SK-N-SH (cell line): ENCODE measurements around the gene GALT. TPM values are rescaled to one million over a fixed set of nuclear protein-coding genes. Genes with fewer than 3 reads are reported as not detected.
A peak's percentile ranks its signal among the peaks of the same experiment; 100 is the strongest.

ENCODE experiments used
- CTCF ChIA-PET: fragments of 300-600, 350-600 bp; formaldehyde crosslinking; extraction: SDS; loops from one replicate; lab custom pipeline; 2021; lab: Yijun Ruan, JAX
- POLR2A ChIA-PET: fragments of 350-600 bp; sonication (Branson Sonifier 250); formaldehyde crosslinking; extraction: SDS; loops from one replicate; lab custom pipeline; 2020; ENCODE audit warnings: antibody characterized with exemption, inconsistent platforms; lab: Yijun Ruan, JAX
- DNase-seq: peaks from one replicate; pipeline ENCODE4 v3.0.0; 2012
- H2AFZ ChIP-seq: fragments of 200-600 bp; sonication (generic); 2 replicates; pipeline ENCODE4 v1.8.1; 2016; ENCODE audit warnings: antibody characterized with exemption, mild to moderate bottlenecking, low read depth
- H3F3A ChIP-seq: fragments of 200-600 bp; sonication (generic); replicated peaks from 2 replicates; pipeline ENCODE3; 2016; ENCODE audit warnings: antibody characterized with exemption, mild to moderate bottlenecking; ENCODE audit not compliant: insufficient read depth
- H3K27ac ChIP-seq, 2 experiments: fragments of 200-500 bp in 1 of 2; fragments of 200-600 bp in 1 of 2; sonication (Bioruptor generic) in 1 of 2; sonication (generic), shearing (Covaris generic) in 1 of 2; 2 replicates each; pipeline versions ENCODE4 v1.5.1 to v1.6.1; 2014 to 2016; ENCODE audit warnings: low read depth in 2 of 2, inconsistent platforms in 1 of 2, low read length in 1 of 2, mild to moderate bottlenecking in 1 of 2, mixed read lengths in 1 of 2
- H3K27me3 ChIP-seq: fragments of 200-600 bp; sonication (generic), shearing (Covaris generic); 2 replicates; pipeline ENCODE4 v1.6.1; 2016; ENCODE audit warnings: mixed run types; ENCODE audit not compliant: insufficient read depth
- H3K36me3 ChIP-seq, 2 experiments: fragments of 200-500 bp in 1 of 2; fragments of 200-600 bp in 1 of 2; sonication (Bioruptor generic) in 1 of 2; sonication (generic) in 1 of 2; replicated peaks in 1 of 2; 2 replicates each; pipeline versions ENCODE3 to v1.5.1; 2014 to 2016; ENCODE audit warnings: low read length in 1 of 2, mild to moderate bottlenecking in 1 of 2; ENCODE audit not compliant: insufficient read depth in 2 of 2, control insufficient read depth in 1 of 2
- H3K4me1 ChIP-seq, 2 experiments: fragments of 200-500 bp in 1 of 2; fragments of 200-600 bp in 1 of 2; sonication (Bioruptor generic) in 1 of 2; sonication (generic), shearing (Covaris generic) in 1 of 2; 2 replicates each; pipeline versions ENCODE4 v1.5.1 to v1.6.1; 2014 to 2016; ENCODE audit warnings: low read depth in 1 of 2, low read length in 1 of 2, mixed run types in 1 of 2; ENCODE audit not compliant: insufficient read depth in 2 of 2, control insufficient read depth in 1 of 2
- H3K4me2 ChIP-seq: fragments of 200-600 bp; sonication (generic), shearing (Covaris generic); 2 replicates; pipeline ENCODE4 v1.6.1; 2017; ENCODE audit warnings: mixed run types
- H3K4me3 ChIP-seq, 2 experiments: fragments of 200-500 bp in 1 of 2; fragments of 200-600 bp in 1 of 2; sonication (Bioruptor generic) in 1 of 2; sonication (generic), shearing (Covaris generic) in 1 of 2; 2 replicates each; pipeline versions ENCODE4 v1.5.1 to v1.8.1; 2014 to 2016; ENCODE audit warnings: low read depth in 2 of 2, inconsistent platforms in 1 of 2, low read length in 1 of 2, mild to moderate bottlenecking in 1 of 2, mixed read lengths in 1 of 2, moderate library complexity in 1 of 2
- H3K79me2 ChIP-seq: fragments of 200-600 bp; sonication (generic); 2 replicates; pipeline ENCODE4 v1.8.1; 2017; ENCODE audit warnings: mild to moderate bottlenecking; ENCODE audit not compliant: insufficient read depth
- H3K9ac ChIP-seq: fragments of 200-600 bp; sonication (generic); 2 replicates; pipeline ENCODE4 v1.6.1; 2017; ENCODE audit warnings: mixed run types
- H3K9me2 ChIP-seq: fragments of 200-600 bp; sonication (generic); 2 replicates; pipeline ENCODE4 v1.6.1; 2017; ENCODE audit warnings: mixed run types
- H3K9me3 ChIP-seq: fragments of 200-600 bp; sonication (generic); 2 replicates; pipeline ENCODE4 v1.6.1; 2017; ENCODE audit warnings: mixed run types, mild to moderate bottlenecking, moderate library complexity
- H4K20me1 ChIP-seq: fragments of 200-600 bp; sonication (generic); 2 replicates; pipeline ENCODE4 v1.6.1; 2017; ENCODE audit warnings: mild to moderate bottlenecking, mixed run types; ENCODE audit not compliant: insufficient read depth
- CTCF ChIP-seq: fragments of 200-600 bp; sonication (generic); IDR thresholded peaks from 2 replicates; pipeline ENCODE4 v1.6.1; 2017; ENCODE audit warnings: antibody characterized with exemption, mild to moderate bottlenecking, moderate library complexity
- EZH2phosphoT487 ChIP-seq: fragments of 200-600 bp; sonication (generic); IDR thresholded peaks from 2 replicates; pipeline ENCODE4 v1.6.1; 2017; ENCODE audit warnings: low read depth, mixed run types, mild to moderate bottlenecking, antibody characterized with exemption, moderate library complexity, borderline replicate concordance
- FOXM1 ChIP-seq: IDR thresholded peaks from 2 replicates; pipeline ENCODE4 v1.4.0; 2012; ENCODE audit warnings: low read depth, mild to moderate bottlenecking
- JUND ChIP-seq: IDR thresholded peaks from 2 replicates; pipeline ENCODE4 v1.4.0; 2012
- MXI1 ChIP-seq: IDR thresholded peaks from 2 replicates; pipeline ENCODE4 v1.6.1; 2012; ENCODE audit warnings: mild to moderate bottlenecking, low read depth, low read length, improper control_type of control experiment
- NFIC ChIP-seq: IDR thresholded peaks from 2 replicates; pipeline ENCODE4 v1.4.0; 2012; ENCODE audit warnings: borderline replicate concordance
- NRF1 ChIP-seq: IDR thresholded peaks from 2 replicates; pipeline ENCODE4 v1.6.1; 2012; ENCODE audit warnings: low read depth, mild to moderate bottlenecking, low read length
- PBX3 ChIP-seq: IDR thresholded peaks from 2 replicates; pipeline ENCODE4; 2012
- POLR2AphosphoS5 ChIP-seq: IDR thresholded peaks from 2 replicates; pipeline ENCODE4 v1.6.1; 2012; ENCODE audit warnings: low read depth, low read length
- RAD21 ChIP-seq: IDR thresholded peaks from 2 replicates; pipeline ENCODE4 v1.6.1; 2012; ENCODE audit warnings: mild to moderate bottlenecking, low read length
- RXRA ChIP-seq: IDR thresholded peaks from 2 replicates; pipeline ENCODE4 v1.4.0; 2012; ENCODE audit warnings: low read depth, mild to moderate bottlenecking, borderline replicate concordance
- SIN3A ChIP-seq: IDR thresholded peaks from 2 replicates; pipeline ENCODE4 v1.6.1; 2012; ENCODE audit warnings: low read depth, mild to moderate bottlenecking, low read length, moderate library complexity, borderline replicate concordance
- SMC3 ChIP-seq: IDR thresholded peaks from 2 replicates; pipeline ENCODE4 v1.6.1; 2012; ENCODE audit warnings: low read depth, low read length, improper control_type of control experiment
- TCF12 ChIP-seq: IDR thresholded peaks from 2 replicates; pipeline ENCODE4 v1.4.0; 2012
- USF2 ChIP-seq: fragments of 150-350 bp; IDR thresholded peaks from 2 replicates; pipeline ENCODE4 v1.6.1; 2017; ENCODE audit warnings: antibody characterized with exemption, low read length, low read depth, borderline replicate concordance
- WGBS: methylation state at CpG from one replicate; pipeline ENCODE4 v1.1.6; 2017; ENCODE audit warnings: low lambda C conversion rate; 5-methylcytosine and 5-hydroxymethylcytosine counted together
- polyA plus RNA-seq, 3 experiments: library from polyadenylated mRNA; depleted of rRNA; stranded (reverse); fragments of >200 nt; gene quantifications; 2 replicates each; pipeline ENCODE4 v1.2.3, GENCODE V29; 2012

GALT gene
- polyA plus RNA-seq, 1 of the 3 experiments (the other 2 are of a cell fraction) = 45.9 TPM

GRCh38 chr9:34611811-34612787 lies 34.4 kb upstream of the GALT start, which contains the start of gene RPP25L (continued):
- TF ChIP-seq SIN3A = 0 out of 2 replicates have a peak, but pooled peaks have one; percentile 39
- peak; percentile 94 for TF ChIP-seq POLR2AphosphoS5
- 0 out of 2 replicates have a peak, but pooled peaks have one; percentile 34 for TF ChIP-seq MXI1
- no peak for TF ChIP-seq JUND
- TF ChIP-seq RXRA = no peak
- TF ChIP-seq TCF12 = no peak
- TF ChIP-seq NRF1 = no peak; the same call in 1 of the 2 replicates
- TF ChIP-seq FOXM1 = no peak
- no peak for TF ChIP-seq EZH2phosphoT487

GRCh38 chr9:34612788-34613390 lies 33.6 kb upstream of the GALT start:
- Histone ChIP-seq H3F3A (no peaks in the 10 kb centered on the region), H3K36me3 (peaks cover 18 to 29% of the 10 kb centered on the region in 2 experiments), H3K79me2 (peaks cover 10% of the 10 kb centered on the region; the same call in 1 of the 2 replicates), H3K9me3 (no peaks in the 10 kb centered on the region), H3K4me2 (peak overlapping the region; percentile 87), H4K20me1 (no peaks in the 10 kb centered on the region), H3K9ac (peak overlapping the region; percentile 84), H3K4me1 (peaks cover 0 to 36% of the 10 kb centered on the region in 2 experiments; a peak in 1 of 4 replicates), H3K27me3 (no peaks in the 10 kb centered on the region), H3K27ac (peak overlapping the region; percentile 73 to 75; a peak in 2 of 4 replicates), H2AFZ (peak overlapping the region; percentile 91; the same call in 1 of the 2 replicates), H3K4me3 (peak overlapping the region; percentile 66 to 84), H3K9me2 (no peaks in the 10 kb centered on the region)
- TF ChIP-seq SMC3 (peak; percentile 89), RAD21 (peak; percentile 72), SIN3A (0 out of 2 replicates have a peak, but pooled peaks have one; percentile 44), CTCF (peak; percentile 89), NFIC (0 out of 2 replicates have a peak, but pooled peaks have one; percentile 19), USF2 (no peak), PBX3 (no peak)
- ChIA-PET CTCF (interaction anchor here (0.6 to 8.8 kb wide), 23 partner anchors 8 to 280 kb away, joined by 3 to 256 read pairs (median 4); partner anchors contain the start of genes ARID3C and SIGMAR1), POLR2A (interaction anchor here (0.6 kb wide), 2 partner anchors 32 to 188 kb away, joined by 3 to 4 read pairs; no protein-coding TSS in a partner anchor)
- peak; percentile 84 for DNase-seq
- 6% methylated on average over 15 of the region's 15 CpGs for WGBS
